HG02588 (cell line): ENCODE measurements around the gene WNK3.

ENCODE experiments used
- ATAC-seq: cut with Tn5 transposase; IDR thresholded peaks from one replicate; pipeline ENCODE4 v1.9.1; 2021; ENCODE audit warnings: mild to moderate bottlenecking, moderate library complexity; ENCODE audit not compliant: unreplicated experiment

WNK3 gene

DNA sequence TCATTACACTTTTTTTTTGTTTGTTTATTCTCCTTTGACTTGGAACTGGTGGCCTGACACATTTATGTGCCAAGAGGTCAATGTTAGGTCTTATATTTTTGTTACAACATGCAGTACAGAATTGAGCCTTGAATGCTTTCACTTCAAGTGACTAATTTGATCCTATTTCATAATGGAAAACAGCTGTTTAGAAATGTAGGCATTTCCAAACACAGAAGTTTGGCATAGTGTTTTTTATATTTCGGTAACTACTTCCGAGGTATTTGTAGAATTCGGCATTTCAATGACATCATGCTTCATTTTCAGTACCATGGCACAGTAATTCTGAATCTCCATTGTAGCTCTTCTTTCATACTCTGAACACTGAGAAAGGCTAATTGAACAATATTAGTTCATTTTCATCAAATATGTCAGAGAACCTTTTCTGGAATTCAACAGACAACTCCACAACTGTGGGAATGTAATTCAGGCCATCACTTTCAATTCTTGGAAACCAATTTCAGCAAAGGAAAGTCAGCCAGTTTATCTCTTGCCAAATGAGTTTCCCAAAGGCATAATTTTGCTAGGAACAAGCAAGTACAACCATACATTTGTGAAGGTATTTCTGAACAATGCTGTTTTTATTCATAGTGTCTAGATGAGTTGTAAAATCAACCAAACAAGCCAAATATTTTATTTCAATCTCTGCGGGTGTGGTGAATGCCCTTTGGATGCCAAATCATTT lies 186.2 kb downstream of the WNK3 start:
- ATAC-seq = no peak

DNA sequence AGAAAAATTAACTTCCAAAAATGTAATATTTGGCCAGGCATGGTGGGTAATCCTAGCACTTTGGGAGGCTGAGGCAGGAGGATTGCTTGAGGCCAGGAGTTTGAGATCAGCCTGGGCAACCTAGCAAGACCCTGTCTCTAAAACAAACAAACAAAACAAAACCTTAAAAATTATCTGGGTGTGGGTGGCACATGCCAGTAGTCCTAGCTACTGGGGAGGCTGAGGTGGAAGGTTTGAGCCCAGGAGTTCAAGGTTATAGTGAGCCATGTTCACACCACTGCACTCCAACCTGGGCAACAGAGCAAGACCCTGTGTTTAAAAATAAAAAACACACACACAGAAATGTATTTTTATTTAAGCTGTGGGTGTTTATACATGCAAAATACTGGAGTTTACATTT lies 186.8 kb downstream of the WNK3 start:
- ATAC-seq = no peak

DNA sequence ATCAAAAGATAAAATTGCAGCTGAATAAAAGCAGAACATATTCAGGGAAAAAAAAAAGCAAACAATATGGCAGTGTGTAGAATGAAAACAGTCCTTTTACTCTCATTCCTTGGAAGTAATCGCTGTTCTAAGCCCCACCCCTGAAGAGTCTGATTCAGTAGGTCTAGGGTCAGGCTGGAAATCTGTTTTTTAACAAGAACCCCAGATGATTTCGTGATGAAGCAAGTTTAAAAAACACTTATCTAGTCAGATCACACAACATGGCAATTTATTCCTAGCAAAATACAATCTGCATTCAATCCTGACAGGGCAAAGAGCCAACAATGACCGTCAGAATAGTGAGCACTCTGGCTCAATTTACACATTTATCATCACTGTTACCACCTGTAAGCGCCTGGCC lies 190.9 kb downstream of the WNK3 start:
- no peak for ATAC-seq

- ATAC-seq = no peak
Measured at GRCh38 chrX:54157561-54157960, 200.3 kb downstream of the WNK3 start.
